Measurements from ENCODE around the gene VDR.

VDR gene

DNA sequence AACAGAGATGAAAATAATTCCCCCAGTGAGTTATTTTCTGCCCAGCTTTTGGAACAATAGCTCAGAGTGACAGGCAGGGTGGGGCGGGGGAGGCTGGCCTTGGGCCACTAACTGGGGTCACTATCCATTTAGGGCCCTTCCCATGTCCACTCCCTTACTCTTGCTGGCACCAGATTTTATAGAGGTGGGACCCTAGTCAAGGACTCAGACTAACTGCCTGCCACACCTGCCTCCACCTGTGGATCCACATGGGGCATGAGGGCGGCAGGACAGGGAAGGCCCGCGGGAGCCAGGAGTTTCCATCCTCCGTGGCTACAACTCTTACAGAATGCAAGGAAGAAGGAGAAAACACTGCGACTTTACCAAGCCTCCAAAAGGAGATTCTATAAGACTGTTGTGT is 10.1 kb downstream of the VDR start:
- DNase-seq (ENCODE audit: low read depth in 3 of 3, low spot score in 1 of 3), result no peak

DNA sequence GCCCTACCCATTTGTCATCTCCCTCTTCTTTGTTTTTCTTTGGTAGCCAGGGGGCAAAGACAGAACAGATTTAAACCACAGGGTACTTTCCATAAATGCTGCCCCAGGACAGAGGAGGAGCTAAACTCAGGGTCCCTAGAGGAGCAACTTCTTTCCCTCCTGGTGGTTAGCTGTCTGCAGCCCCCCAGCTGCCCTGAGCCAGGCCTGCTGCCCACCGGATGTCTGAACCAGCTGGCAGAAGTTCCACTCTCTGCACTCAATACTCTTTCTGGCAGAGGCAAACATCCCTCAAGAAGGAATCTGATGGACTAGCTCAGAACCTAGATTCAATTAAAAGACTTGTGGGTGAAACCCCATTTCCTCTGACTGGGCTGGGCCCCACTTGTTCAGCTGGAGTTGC is 10.7 kb downstream of the VDR start:
- no peak for DNase-seq (ENCODE audit: low read depth in 3 of 3, low spot score in 1 of 3)

DNA sequence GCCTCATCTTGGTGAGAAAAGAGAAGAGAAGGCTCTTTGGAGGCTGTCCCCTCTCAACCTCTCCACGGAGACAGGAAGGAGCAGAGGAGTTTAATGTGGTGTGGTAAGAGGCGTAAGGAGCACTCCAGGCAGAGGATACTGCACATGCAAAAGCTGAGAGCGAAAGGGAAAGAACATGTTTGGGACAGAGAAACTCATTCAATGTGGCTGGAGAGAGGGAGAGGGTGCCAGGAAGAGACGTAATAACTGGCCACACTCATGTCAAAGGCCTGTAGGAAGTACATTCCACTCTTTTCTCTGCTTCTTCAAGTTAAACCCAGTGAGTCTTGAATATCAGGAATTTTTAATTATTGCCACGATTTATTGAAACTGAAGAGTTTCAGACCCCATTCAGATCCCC is 12.0 kb downstream of the VDR start:
- DNase-seq (ENCODE audit: low read depth in 3 of 3, low spot score in 1 of 3), result no peak

DNA sequence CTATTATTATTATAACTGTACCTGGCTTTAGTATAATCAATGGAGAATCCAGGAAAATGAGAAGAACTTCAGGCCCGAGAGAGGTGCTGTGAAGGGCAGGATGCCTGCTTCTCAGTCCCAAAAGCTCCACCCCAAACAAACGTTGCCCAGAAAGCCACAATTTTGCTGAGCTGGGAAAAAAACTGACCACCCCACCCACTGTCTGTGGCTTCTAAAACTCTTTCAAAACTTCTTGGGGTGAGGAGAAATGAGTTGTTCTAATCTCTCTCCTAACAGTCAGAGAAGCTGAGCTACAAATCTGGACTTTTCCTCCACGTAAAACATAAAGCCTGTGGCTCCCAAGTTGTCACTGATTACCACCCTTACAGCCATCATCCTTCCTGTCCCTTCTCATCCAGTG is 13.4 kb downstream of the VDR start:
- no peak for DNase-seq (ENCODE audit: low read depth in 3 of 3, low spot score in 1 of 3)

DNA sequence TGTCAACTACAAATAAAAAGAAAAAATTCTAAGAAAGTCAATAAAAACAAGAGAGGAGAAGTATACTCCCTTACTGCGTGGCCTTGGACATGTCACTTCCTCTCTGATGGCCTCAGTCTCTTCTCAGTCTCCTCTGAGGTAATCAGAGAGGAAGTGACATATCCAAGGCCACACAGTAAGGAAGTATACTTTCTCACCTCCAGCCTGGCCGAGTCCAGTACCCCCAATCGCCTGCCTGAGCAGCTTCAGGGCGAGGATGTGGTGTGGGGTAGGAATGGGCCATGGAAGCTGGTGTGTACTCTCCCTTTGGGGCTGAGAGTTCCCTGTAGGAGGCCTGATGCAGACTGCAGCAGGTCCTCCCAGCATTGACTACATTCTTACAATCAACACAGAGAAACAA is 15.8 kb downstream of the VDR start:
- no peak for DNase-seq (ENCODE audit: low read depth in 3 of 3, low spot score in 1 of 3)

DNA sequence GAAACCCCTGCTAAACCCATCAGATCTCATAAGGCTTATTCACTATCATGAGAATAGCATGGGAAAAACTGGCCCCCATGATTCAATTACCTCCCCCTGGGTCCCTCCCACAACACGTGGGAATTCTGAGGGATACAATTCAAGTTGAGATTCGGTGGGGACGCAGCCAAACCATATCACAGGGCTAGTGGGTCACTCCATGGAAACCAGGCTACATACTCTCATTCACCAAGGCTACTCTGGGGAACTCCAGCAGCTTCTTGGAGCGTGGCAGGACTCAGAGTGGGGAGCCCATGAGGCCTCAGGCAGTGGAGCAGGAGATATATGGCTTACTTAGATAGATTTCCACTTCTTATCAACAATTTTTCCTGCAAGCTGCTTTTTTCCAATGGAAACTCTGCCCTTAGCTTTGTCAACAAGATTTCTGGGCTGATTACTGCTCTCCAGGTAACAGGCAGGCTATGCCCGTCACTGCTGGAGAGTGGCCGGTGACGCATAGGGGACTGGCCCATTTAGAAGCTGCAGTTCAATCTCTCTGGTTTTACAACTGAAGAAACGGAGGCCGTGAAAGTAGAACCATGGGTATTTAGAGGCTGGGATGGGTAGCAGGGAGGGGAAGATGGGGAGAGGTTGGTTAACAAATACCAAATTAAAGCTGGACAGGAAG is 16.5 kb downstream of the VDR start:
- no peak for DNase-seq (ENCODE audit: low read depth in 3 of 3, low spot score in 1 of 3)

DNA sequence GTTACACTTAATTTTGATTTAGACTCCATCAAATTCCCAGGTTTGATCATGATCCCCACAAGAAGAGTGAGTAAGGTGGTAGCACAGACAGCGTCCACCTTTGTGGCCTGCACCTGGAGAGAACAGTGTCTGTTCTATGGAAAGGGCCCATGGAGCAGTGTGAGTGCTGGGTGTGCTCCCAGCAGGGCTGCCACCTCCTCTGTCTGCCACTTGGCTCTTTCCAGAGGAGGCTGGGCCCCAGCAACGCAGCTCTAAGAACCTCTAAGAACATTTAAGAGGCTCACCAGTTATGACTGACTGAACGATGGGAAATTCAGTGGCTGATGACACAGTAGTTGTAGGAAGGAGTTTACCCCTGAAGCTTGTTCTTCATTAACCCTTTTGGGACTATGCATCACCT is 17.3 kb downstream of the VDR start:
- DNase-seq (ENCODE audit: low read depth in 3 of 3, low spot score in 1 of 3), result no peak

DNA sequence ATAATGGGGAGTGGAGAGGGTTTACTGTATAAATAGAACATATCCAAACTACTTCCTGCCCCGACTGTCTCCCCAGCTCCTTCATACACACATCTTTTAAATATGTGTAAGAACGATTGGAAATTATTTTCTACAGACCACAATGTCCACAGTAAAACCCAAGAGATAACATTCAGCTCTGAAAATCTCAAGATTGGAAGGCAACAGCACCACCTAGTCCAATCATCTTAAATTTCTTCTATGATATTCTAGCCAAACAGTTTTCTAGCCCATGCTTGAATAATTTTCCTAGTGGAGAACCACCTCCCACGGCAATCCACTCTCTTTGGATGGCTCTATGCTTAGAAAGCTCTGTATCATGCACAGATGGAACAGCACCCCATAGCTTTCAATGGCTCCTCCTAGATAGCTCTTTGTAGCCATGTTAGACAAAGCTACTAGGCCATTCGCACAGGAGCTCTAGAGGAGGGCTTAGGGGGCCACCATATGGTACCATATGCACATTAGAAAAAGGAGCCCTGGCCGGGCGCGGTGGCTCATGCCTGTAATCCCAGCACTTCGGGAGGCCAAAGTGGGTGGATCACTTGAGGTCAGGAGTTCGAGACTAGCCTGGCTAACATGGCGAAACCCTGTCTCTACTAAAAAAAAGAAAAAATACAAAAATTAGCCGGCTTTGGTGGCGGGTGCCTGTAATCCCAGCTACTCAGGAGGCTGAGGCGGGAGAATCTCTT is 18.1 kb downstream of the VDR start:
- DNase-seq (ENCODE audit: low read depth in 3 of 3, low spot score in 1 of 3), result no peak

DNA sequence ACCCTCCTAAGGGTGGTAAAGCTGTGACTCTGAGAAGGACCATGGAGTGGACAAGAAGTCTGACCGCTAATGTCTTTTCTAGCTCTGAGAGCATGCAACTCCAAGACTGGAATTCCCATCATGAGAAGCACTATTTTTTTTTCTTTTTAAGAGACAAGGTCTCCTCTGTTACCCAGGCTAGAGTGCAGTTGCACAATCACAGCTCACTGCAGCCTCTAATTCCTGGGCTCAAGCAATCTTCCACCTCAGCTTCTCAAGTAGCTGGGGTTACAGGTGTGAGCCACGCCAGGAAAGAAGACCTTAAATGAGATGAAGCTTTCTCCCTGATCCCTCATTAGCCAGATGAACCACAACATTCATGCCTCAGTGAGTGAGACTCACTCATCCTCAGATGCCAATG is 19.2 kb downstream of the VDR start:
- DNase-seq (ENCODE audit: low read depth in 3 of 3, low spot score in 1 of 3), result no peak

DNA sequence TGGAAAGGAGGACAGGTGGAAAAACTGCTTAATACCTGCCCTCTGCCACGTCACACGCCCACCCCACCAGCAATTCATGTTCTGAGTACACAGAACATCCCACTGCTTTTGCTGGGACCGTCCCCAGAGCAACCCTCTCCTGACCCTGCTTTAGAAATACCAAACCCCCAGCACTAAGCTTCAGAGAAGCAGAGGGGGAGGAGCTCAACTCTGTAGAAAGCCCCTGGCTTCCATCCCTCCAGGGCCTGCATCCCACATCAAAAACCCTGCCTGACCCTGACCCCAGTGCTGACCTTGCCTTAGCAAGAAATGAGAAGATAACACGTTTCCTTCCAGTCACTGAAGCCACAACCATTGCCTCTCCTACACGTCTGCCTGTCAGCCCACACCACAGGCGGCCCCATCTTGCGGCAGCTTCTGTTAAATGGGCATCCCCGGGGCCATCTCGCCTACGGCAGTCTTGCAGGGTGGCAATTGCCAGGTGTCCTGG is 19.7 kb downstream of the VDR start:
- DNase-seq (ENCODE audit: low read depth in 3 of 3, low spot score in 1 of 3), result peak in 1 of 3 donors; percentile 56

DNA sequence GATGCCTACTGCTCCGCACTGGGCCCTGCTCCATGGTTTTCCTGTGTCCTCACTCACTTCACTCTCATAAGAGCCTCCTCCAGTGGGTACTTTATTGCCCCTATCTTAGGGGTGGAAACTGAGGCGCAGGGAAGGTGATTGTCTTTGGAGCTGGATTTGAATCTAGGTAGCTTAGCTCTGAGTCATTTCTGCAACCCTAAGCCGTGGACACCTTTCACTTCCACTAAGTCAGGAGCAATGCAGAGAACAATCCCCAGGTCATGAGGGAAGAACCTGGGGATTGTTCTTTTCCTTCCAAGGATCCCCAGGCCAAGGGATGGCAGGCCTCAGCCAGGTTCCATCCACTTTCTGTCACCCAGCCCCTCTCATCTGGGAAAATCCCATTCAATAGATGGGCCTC is 20.3 kb downstream of the VDR start:
- DNase-seq (ENCODE audit: low read depth in 3 of 3, low spot score in 1 of 3), result no peak

DNA sequence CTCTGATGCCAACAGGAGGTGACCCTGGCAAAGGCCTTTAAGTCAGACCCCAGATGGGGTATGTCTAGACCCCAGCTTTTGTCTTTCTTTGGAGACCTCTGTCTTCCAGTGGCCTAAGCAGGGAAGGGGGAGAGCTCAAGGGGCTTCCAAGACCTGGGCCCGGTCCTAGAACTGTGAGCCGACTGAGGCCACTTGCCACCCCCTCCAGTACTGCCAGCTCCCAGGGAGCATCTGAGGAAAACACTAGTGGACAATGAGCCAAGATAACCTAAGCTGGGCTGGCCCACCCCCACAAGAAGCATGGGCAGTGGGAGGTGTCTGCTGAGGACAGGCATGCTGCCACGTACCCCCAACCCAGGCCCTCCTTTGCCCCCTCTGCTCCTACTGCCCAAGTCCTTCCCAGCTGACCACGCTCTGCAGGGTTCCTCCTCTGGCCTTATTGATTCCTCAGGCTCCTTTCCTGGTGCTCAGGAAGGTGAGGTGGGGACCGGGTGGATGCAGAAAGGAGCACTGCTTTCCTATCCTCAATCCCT is 21.1 kb downstream of the VDR start:
- no peak for DNase-seq (ENCODE audit: low read depth in 3 of 3, low spot score in 1 of 3)

DNA sequence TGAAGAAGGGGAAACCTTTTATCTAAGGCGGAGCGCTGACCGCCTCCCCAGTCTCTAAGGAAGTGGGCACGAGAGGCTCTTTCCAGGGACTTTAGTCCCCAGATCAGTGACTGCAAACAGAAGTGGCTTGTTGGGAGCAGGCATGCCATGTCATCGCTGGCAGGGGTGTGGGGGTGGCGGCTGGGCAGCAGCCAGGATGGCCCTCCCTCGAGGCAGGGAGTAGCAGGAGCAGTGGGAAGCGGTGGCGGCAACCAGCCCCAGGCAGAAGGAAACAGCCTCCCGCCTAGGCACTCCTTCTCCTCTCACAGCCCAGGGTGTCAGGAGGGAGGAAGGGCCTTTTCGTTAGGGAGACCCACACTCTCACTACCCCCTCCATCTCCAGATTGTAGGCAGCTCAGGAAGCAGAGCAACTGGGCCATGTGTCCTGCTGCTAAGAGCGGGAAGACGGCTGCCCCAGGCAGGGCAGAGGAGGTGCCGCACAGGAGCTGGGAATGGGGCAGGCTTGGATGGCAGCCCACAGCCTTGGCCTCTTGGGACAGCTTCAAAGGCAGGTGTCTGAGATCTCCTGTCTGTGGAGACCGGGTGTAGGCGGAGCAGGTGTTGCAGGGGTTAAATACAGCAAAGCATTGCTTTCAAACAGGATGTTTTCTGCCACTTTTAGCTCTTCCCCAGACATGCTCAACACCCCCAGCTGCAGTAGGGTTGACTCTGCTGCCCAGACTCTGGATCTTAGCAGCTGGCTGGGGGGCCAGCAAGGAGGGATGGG is 21.8 kb downstream of the VDR start:
- peak in 1 of 3 donors; percentile 18 for DNase-seq (ENCODE audit: low read depth in 3 of 3, low spot score in 1 of 3)

DNA sequence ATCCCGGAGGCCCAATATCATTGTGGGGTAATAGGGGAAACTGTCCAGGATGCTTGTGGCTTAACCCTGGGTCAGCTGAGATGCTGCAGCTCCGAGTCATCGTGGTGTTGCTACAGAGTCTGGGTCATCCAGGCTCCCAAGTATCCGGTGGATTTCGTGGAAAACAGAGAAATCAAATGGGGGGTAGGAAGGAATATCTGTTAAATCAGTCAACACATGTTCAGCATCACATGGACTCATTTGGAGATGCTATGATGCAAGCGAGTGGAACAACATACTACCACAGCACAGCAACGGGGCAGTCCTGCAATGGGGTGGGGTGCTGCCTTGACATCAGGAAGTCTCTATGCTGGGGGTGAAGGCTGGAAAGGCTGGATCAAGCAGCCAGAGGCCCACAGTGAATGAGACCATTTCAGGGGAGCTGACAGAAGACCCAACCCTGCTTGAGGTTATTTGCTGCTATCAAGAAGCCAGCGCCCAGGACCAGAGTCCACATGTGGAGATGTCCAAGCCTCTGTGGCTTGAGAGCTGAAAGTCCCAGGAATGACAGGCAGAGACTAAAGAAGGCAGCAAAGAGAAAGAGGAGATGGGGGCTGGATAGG is 22.9 kb downstream of the VDR start:
- no peak for DNase-seq (ENCODE audit: low read depth in 3 of 3, low spot score in 1 of 3)

DNA sequence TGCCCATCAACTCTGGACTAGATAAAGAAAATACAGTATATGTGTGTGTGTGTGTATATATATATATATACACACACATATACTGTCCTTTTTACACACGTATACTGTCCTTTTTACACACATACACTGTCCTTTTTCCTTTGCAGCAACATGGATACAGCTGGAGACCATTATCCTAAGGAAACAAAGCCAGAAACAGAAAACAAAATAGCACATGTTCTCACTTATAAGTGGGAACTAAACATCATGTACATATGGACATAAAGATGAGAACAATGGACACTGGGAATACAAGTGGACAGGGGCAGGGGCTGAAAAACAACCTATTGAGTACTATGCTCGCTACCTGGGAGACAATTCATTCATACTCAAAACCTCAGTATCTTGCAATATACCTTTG is 23.7 kb downstream of the VDR start:
- DNase-seq (ENCODE audit: low read depth in 3 of 3, low spot score in 1 of 3), result no peak

DNA sequence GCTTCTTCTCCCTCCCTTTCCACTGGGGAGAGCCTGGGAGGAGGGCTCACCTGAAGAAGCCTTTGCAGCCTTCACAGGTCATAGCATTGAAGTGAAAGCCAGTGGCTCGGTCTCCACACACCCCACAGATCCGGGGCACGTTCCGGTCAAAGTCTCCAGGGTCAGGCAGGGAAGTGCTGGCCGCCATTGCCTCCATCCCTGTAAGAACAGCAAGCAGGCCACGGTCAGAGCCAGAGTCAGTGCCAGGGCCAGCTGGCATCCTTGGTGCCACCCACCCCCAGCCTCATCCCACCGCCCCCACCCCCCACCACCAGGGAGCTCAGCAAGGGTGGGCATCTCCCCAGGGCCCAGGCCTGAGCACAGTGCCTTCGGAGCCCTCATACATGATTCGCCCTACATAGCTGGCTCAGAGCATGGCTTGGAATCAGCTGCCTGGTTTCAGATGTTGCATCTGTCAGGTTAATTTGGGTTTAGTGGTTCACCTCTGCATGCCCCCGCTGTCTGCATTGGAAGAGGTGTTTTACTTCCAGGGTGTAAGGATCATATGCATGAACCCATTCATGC is 25.8 kb downstream of the VDR start:
- DNase-seq (ENCODE audit: low read depth in 3 of 3, low spot score in 1 of 3), result no peak

DNA sequence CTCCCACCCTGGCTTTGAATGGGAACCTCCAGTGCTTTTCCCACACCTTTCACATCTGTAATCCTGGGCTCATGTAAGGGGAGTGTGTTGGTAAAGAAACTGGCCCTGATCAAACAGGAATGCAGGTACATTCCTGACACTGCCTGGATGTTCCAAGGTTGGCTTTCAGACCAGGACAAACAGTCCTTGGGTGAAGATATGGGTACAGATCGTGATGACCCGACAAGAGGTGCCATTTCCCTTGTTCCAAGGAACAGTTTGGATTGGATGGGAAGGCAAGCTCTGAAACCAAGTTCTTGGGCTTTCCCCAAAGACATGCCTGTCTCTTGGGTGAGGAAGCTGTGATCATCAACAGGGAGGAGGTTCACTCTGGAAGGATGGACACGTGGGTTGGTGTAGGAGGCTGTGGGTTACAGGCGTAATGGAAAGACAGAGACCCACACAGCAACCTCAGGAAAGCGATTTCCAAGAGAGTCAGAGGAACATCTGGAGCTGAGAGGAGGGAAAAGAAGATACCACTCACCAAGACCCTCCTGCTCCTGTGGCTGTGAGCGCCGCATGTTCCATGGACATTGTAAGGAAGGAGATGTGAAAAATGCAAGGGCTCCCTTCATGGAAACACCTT is 26.4 kb downstream of the VDR start:
- no peak for DNase-seq (ENCODE audit: low read depth in 3 of 3, low spot score in 1 of 3)

DNA sequence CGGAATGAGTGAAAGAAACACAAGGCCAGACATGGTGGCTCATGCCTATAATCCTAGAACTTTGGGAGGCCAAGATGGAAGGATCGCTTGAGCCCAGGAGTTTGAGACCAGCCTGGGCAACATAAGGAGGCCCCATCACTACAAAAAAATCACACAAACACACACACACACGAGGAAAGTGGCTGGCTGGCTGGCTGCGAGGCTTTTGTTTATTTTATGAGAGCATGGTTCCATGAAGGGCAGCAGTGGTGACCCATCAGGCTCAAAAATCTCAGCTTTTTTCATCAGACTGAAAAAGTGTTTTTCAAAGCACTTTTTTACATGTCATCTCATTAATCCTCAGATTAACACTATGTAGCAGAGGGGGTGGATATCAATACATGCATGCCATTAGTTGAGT is 27.7 kb downstream of the VDR start:
- no peak for DNase-seq (ENCODE audit: low read depth in 3 of 3, low spot score in 1 of 3)

DNA sequence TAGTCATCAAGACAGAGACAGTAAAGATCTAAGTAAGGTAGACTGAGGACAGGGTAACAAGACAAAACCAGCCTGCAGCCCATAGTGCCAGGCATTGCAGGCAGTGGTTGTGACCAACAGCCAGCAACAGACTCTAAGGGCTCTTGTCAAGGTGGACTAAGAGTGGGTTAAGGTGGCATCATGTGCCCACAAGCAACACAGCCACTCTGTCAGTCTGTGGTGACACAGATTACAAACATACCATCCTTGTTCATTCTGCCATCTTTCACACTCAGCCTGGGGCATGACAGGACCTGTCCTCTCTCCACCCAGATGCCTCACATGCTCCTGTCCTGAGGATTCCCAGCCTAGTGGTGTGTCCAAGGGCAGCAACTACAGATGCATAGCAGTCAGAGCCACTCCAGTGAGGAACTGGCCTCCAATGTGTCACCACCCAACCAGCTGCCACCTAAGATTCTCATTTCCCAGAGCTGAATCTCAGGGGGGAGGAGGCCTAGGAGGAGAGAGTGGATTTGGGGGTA is 28.3 kb downstream of the VDR start:
- DNase-seq (ENCODE audit: low read depth in 3 of 3, low spot score in 1 of 3), result no peak

DNA sequence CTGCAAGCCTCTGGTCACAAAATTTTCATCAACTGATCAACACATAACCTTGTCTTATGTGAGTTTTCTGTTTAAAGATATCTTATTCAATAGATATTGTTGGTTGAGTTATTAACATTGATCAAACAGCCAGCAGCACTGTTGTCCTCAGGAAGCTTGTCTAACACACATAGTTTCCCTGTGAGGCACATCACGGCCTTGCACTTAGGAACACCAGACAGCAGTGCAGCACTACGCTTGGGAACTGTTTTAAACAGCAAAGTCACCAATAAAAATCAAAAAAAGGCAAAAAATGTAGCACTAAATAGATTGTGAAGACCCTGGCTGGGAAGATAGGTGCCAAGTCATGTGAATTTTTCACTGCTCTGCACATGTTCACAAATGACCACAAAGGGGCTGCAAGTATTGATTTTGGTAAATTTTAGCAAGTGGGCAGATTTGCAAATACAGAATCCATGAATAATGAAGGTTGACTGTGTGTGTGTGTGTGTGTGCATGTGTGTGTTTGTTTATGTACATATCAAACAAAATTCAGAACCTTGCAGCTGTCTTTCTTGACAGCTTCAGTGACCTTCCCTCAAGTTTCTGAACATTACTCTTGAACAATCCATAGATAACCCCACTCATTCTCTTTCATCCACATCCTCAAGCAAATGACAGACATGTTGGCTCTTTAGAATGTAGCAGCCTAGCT is 28.9 kb downstream of the VDR start:
- DNase-seq (ENCODE audit: low read depth in 3 of 3, low spot score in 1 of 3), result no peak
